Right cardiac atrium (tissue), 5 donors: ENCODE data around the gene MTHFR. TPM values are rescaled to one million over a fixed set of nuclear protein-coding genes. Genes with fewer than 3 reads are reported as not detected.

ENCODE experiments used
- ATAC-seq, 2 donors: fragments of 200-7000 bp; cut with Tn5 transposase; one replicate each; pipeline versions ENCODE4 v1.8.0 to v1.9.1; 2020; ENCODE audit warnings: moderate library complexity in 2 of 2, mild to moderate bottlenecking in 1 of 2
- DNase-seq, 3 donors: peaks; one replicate each; pipeline ENCODE4 v3.0.0-alpha.2; 2020
- H3K27ac ChIP-seq: one replicate; pipeline ENCODE4 v1.5.1; 2013; ENCODE audit warnings: mild to moderate bottlenecking, low read length, control low read depth, moderate library complexity
- H3K27me3 ChIP-seq: one replicate; pipeline ENCODE4 v1.6.1; 2013; ENCODE audit not compliant: control insufficient read depth, insufficient read depth
- H3K4me1 ChIP-seq: one replicate; pipeline ENCODE4 v1.6.1; 2013; ENCODE audit warnings: low read length; ENCODE audit not compliant: control insufficient read depth, insufficient read depth
- H3K4me3 ChIP-seq: one replicate; pipeline ENCODE4 v1.5.1; 2013; ENCODE audit warnings: low read length, control low read depth
- H3K9me3 ChIP-seq: one replicate; pipeline ENCODE4 v1.6.1; 2013; ENCODE audit warnings: low read length; ENCODE audit not compliant: control insufficient read depth
- WGBS: extraction: QIAGEN DNeasy Blood & Tissue Kit; methylation state at CpG from one replicate; pipeline ENCODE4 v1.1.7; 2013; 5-methylcytosine and 5-hydroxymethylcytosine counted together
- intact Hi-C, 4 donors: fragments of 100-400 bp; cut with DNase I; formaldehyde crosslinking; loops; one replicate each; pipeline versions ENCODE4 v1.11.0 to v1.14.0; 2022 to 2023
- polyA plus RNA-seq: library from polyadenylated mRNA; stranded (reverse); fragments of 200-250 nt; gene quantifications from one replicate; pipeline ENCODE4 v1.2.3, GENCODE V29; 2013
- total RNA-seq, 4 donors: library from RNA; stranded (reverse); fragmentation: NEBNext Ultra II Directional; extraction: Animal tissue kit (Norgen Biotek cat#: 25700); gene quantifications; one replicate each; pipeline ENCODE4 v1.2.1, GENCODE V29; 2021
- donor health status: healthy with polysubstance abuse.
- donor health status: DM: no; HTN: yes; CAD: no.
- donor health status: DM: no; HTN: no; CAD: no.
- donor health status: DM: no; HTN: yes; CAD: no; lungs with severe emphysema.
- donor health status: DM: yes; HTN: yes; CAD: no.

The MTHFR gene
- total and polyA plus RNA-seq, 5 donors = 36.7 to 75.2 (median 55.6) TPM

DNA sequence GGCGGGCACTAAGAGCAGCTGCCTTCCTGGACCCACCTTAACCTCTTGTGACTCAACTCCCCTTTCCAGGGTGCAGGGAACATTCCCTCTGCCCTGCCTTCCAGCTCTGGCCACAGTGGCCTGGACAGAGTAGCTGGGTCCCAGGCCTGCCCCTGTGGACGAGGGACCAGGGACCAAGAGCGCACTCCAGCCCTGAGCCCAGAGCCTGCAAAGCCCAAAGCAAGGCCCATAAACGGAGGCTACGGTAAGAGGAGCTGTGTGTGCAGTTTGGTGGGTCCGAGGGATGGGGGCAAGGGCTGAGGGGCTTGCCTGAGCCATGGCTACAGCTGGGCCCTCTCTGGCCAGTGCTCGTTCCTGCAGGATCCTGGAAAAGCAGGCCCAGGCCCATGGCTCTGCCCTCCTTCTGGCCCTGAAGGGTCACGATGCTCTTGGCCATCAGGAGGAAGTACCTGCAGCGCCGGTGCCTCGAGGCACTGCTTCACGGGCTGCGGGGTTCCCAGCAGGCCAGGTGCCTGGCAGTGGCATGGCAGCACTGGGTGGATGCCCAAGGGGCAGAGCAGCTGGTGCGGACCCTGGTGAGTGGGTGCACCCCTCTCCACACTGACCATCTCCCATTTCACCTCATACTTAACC is 17.8 kb downstream of the MTHFR start:
- Histone ChIP-seq H3K4me3 (no peak overlapping the region), H3K4me1 (peaks cover 37% of the 10 kb centered on the region), H3K27ac (peak overlapping the region; percentile 88), H3K27me3 (no peaks in the 10 kb centered on the region), H3K9me3 (no peaks in the 10 kb centered on the region)
- peak; percentile 19 to 67 (median 66) for DNase-seq
- ATAC-seq = no peak
- intact Hi-C loops = no loop called here
- WGBS = 68% methylated on average over 14 of the region's 14 CpGs

- Histone ChIP-seq H3K4me1 (peaks cover 37% of the 10 kb centered on the region), H3K4me3 (no peak overlapping the region), H3K9me3 (no peaks in the 10 kb centered on the region), H3K27ac (peak overlapping the region; percentile 88), H3K27me3 (no peaks in the 10 kb centered on the region)
- ATAC-seq (peak; percentile 34 to 39), DNase-seq (peak; percentile 75 to 87 (median 84))
- intact Hi-C loops = no loop called here
- WGBS = 15% methylated on average over 16 of the region's 16 CpGs
Observed at GRCh38 chr1:11787251-11787803, 18.4 kb downstream of the MTHFR start.

DNA sequence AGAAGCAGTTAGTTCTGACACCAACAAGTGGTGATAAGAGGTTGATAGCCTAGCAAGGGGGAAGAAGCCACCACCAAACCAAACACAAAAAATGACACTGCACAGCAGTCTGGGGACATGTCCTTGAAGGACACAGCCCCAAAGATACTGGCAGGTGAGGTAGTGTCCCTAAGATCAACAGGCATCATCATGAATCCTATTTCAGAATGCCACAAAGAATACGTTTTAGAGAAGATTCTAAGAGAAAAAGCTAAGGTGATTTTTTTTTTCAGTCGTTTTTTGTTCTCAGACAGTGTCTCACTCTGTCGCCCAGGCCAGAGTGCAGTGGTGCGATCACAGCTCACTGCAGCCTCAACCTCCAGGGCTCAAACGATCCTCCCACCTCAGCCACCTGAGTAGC is 19.6 kb downstream of the MTHFR start:
- no peak overlapping the region for H3K27ac ChIP-seq
- no peaks in the 10 kb centered on the region for H3K9me3 ChIP-seq
- WGBS = 58% methylated on average over 5 of the region's 5 CpGs
- DNase-seq (peak in 2 of 3 donors; percentile 23 to 49), ATAC-seq (no peak)
- H3K27me3 ChIP-seq = no peaks in the 10 kb centered on the region
- H3K4me3 ChIP-seq = no peak overlapping the region
- H3K4me1 ChIP-seq = peaks cover 29% of the 10 kb centered on the region
- intact Hi-C loops = no loop called here

DNA sequence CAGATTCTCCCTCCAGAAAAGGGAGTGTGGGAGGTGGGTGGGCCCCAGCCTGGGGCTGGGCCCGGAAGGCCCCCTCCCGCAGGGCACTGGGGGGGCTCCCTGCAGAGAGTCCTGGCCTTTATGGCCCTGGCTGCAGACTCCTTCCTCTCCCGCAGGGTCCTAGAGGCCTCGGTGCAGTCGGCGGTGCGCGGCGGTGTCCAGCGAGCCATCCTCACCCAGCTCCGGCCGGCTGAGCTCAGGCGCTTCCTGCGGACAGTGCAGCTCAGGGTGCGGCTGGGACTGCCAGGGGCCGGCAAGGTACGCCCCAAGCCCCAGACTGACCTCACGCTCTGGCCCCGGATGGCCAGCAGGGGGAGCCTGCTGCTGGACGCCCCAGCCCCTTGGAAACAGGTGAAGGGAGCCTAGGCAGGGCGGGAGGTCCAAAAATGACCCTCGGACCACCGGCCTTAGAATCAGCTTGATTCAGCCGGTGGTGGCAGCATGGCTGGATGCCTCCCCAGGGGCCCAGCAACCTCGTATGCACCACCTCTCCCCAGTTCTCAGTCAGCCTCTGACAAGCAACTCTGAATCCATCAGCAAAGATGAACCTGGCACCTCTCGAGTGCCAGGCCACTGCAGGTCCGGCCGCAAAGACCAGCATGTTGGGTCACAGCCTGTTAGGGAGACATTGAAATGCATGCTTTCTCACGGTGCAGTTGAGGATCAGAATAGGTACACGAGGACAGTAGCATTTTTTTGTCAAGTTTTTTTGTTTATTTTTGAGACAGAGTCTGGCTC is 20.6 kb downstream of the MTHFR start:
- H3K27ac ChIP-seq = peak overlapping the region; percentile 5
- H3K27me3 ChIP-seq = no peaks in the 10 kb centered on the region
- H3K4me3 ChIP-seq = no peak overlapping the region
- H3K9me3 ChIP-seq = no peaks in the 10 kb centered on the region
- peaks cover 23% of the 10 kb centered on the region for H3K4me1 ChIP-seq
- intact Hi-C loops = no loop called here
- peak; percentile 81 to 91 (median 91) for DNase-seq
- 6% methylated on average over 30 of the region's 30 CpGs for WGBS
- peak; percentile 54 to 69 for ATAC-seq

DNA sequence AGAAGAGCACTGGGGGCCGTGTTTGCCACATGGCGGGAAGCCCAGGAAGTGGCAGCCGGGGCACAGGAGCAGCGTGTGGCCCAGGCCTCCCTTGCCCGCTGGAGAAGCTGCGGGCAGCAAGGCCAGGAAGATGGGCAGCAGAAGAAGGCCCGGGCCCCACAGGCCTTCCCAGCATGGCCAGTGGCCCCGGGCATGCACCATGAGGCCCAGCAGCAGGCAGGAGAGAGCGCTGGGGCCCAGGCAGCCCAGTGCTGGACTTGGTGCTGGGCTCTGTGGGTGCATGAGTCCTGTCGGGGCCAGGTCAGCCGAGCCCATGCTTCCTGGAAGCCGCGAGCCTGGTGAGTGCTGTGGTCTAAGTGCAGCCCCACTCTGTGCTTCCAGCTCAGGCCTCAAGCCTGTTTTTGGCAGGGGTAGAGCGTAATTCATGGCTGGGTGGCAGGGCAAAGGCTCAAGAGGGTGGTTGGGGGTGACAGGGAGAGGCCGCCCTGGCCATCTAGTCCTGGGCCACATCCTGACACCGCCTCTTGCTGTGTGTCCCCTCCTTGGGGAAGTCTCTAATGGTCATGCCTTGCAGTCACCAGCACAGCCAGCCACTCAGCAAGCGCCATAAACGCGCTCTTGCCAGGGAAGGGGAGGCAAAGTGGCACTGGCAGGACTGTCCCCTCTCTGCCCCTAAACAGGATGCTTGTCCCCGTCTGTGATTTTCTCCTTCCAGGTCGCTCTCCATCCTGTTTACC is 21.3 kb downstream of the MTHFR start:
- intact Hi-C loops = no loop called here
- Histone ChIP-seq H3K4me1 (peaks cover 17% of the 10 kb centered on the region), H3K27me3 (no peaks in the 10 kb centered on the region), H3K4me3 (no peak overlapping the region), H3K27ac (peak overlapping the region; percentile 5), H3K9me3 (no peaks in the 10 kb centered on the region)
- whole genome bisulfite sequencing = 66% methylated on average over 21 of the region's 21 CpGs
- ATAC-seq (peak in 1 of 2 donors; percentile 1), DNase-seq (peak in 2 of 3 donors; percentile 62 to 65)

DNA sequence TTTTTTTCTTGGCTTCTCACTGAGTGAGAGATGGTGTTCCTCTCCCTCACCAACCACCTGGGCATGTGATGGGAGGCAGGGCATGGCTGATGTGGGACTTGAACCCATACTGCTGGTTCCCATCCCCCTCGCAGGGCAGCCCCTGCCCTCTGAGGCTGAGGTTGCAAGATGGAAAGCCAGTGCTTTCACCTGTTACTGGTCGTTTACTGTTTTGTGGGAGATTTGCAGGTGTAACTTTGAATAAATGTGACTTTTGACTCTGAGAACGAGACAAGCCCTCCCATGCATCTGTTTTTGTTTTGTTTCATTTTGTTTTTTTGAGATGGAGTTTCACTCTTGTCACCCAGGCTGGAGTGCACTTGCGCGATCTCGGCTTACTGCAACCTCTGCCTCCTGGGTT is 22.2 kb downstream of the MTHFR start:
- intact Hi-C loops = no loop called here
- H3K4me3 ChIP-seq = no peak overlapping the region
- H3K4me1 ChIP-seq = peaks cover 12% of the 10 kb centered on the region
- no peak overlapping the region for H3K27ac ChIP-seq
- 91% methylated on average over 6 of the region's 6 CpGs for WGBS
- DNase-seq (peak in 2 of 3 donors; percentile 31 to 43), ATAC-seq (no peak)
- H3K9me3 ChIP-seq = no peaks in the 10 kb centered on the region
- no peaks in the 10 kb centered on the region for H3K27me3 ChIP-seq

DNA sequence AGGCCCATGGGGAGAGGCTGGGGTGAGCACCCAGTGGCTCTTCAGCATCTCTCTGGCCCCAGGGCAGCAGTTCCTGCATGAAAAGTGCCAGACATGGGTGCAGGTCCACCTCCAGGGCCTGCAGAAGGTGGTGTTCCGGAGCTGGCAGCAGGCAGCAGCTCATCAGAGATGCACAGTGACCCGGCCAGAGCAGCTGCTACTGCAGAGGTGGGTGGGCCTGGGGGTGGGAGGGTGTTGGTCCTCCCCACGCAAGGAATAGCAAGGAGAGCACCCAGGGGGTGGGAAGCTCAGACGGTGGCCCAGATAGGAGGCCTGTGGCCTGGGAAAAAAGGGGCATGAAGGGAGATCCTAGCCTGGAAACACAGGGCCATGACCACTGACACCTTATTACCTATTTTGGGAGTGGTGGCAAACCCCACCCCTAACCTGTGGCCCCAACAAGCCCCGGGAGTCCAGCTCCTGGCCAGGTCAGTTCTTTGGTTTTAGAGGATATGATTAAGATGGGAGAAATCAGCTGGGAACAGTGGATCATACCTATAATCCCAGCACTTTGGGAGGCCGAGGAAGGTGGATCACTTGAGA is 23.5 kb downstream of the MTHFR start:
- no peaks in the 10 kb centered on the region for H3K9me3 ChIP-seq
- no peak overlapping the region for H3K4me3 ChIP-seq
- DNase-seq = peak in 2 of 3 donors; percentile 44 to 61
- peaks cover 5% of the 10 kb centered on the region for H3K4me1 ChIP-seq
- ATAC-seq = no peak
- no peaks in the 10 kb centered on the region for H3K27me3 ChIP-seq
- intact Hi-C loops = no loop called here
- 79% methylated on average over 6 of the region's 6 CpGs for WGBS
- no peak overlapping the region for H3K27ac ChIP-seq

- Histone ChIP-seq H3K4me1 (peaks cover 2% of the 10 kb centered on the region), H3K27ac (no peak overlapping the region), H3K27me3 (no peaks in the 10 kb centered on the region), H3K4me3 (no peak overlapping the region), H3K9me3 (no peaks in the 10 kb centered on the region)
- WGBS = 70% methylated on average over 12 of the region's 12 CpGs
- peak in 2 of 3 donors; percentile 19 to 50 for DNase-seq
- intact Hi-C loops = no loop called here
- no peak for ATAC-seq
Observed at GRCh38 chr1:11781297-11781696, 24.5 kb downstream of the MTHFR start.

DNA sequence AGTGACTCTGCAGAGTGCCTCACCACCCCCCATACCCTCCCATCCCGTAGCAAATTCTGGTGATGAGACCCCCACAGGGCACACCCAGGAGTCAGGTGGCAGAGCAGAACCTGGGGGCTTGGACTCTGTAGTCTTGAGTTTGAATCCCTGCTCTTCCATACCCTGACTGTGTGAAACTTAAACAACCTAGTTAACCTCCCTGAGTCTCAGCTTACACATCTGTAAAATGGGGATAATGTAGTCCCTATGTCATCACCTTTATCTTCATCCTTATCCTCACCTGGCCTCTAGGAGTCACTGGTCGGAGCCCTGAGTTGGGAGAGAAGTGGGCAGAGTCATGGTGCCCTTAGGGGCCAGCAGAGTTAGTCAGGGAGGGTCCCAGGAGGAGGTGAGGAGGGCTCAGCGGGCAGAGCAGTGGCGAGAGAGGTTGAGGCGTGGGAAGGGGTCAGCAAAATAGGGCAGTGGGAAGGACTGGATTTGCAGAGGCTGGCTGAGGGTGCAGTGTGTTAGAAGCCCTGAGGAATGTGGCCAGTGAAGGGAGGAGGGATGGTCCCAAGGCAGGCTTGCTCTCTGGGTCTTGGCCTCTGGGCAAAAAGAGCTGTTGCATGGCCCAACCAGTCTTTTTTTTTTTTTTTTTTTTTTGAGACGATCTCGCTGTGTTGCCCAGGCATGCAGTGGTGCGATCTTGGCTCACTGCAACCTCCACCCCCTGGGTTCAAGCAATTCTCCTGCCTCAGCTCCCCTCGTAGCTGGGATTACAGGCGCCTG is 25.2 kb downstream of the MTHFR start:
- ATAC-seq = no peak
- no peaks in the 10 kb centered on the region for H3K9me3 ChIP-seq

GRCh38 chr1:11779715-11780379 is 25.9 kb downstream of the MTHFR start:
- no peaks in the 10 kb centered on the region for H3K9me3 ChIP-seq
- WGBS = 84% methylated on average over 13 of the region's 13 CpGs
- intact Hi-C loops = no loop called here
- H3K4me3 ChIP-seq = no peak overlapping the region
- no peaks in the 10 kb centered on the region for H3K4me1 ChIP-seq
- DNase-seq (peak in 2 of 3 donors; percentile 55 to 56), ATAC-seq (no peak)
- H3K27me3 ChIP-seq = no peaks in the 10 kb centered on the region
- no peak overlapping the region for H3K27ac ChIP-seq

More for the DNA sequence above, 25.2 kb downstream of the MTHFR start:
- no peak overlapping the region for H3K27ac ChIP-seq
- intact Hi-C loops = no loop called here
- no peak overlapping the region for H3K4me3 ChIP-seq
- H3K27me3 ChIP-seq = no peaks in the 10 kb centered on the region
- peak in 2 of 3 donors; percentile 12 to 33 for DNase-seq
- WGBS = 79% methylated on average over 10 of the region's 10 CpGs
- H3K4me1 ChIP-seq = peaks cover 2% of the 10 kb centered on the region
